CMK (cell line): ENCODE data around the gene DGCR2.

ENCODE experiments used
- DNase-seq: peaks from one replicate; pipeline ENCODE4 v3.0.0-alpha.2; 2010; ENCODE audit warnings: low read depth

The DGCR2 gene

GRCh38 chr22:19146215-19146968 is 24.2 kb upstream of the DGCR2 start:
- DNase-seq: no peak

- no peak for DNase-seq
Observed at GRCh38 chr22:19143967-19144400, 21.8 kb upstream of the DGCR2 start.

GRCh38 chr22:19143212-19143611 is 21.0 kb upstream of the DGCR2 start:
- DNase-seq: no peak

- no peak for DNase-seq
Observed at GRCh38 chr22:19142394-19142793, 20.2 kb upstream of the DGCR2 start.

- no peak for DNase-seq
Observed at GRCh38 chr22:19139974-19140373, 17.8 kb upstream of the DGCR2 start.

GRCh38 chr22:19139001-19139356 is 16.8 kb upstream of the DGCR2 start:
- DNase-seq: no peak

GRCh38 chr22:19138217-19139000 is 16.2 kb upstream of the DGCR2 start:
- no peak for DNase-seq

- no peak for DNase-seq
Observed at GRCh38 chr22:19137384-19138216, 15.4 kb upstream of the DGCR2 start.

GRCh38 chr22:19136915-19137314 is 14.7 kb upstream of the DGCR2 start:
- no peak for DNase-seq

GRCh38 chr22:19134874-19135273 is 12.7 kb upstream of the DGCR2 start:
- DNase-seq: no peak

GRCh38 chr22:19134176-19134831 is 12.1 kb upstream of the DGCR2 start:
- no peak for DNase-seq

GRCh38 chr22:19133561-19133960 is 11.3 kb upstream of the DGCR2 start:
- no peak for DNase-seq

- DNase-seq: no peak
Observed at GRCh38 chr22:19132693-19133400, 10.6 kb upstream of the DGCR2 start.

GRCh38 chr22:19132153-19132552 is 9.9 kb upstream of the DGCR2 start:
- no peak for DNase-seq

- DNase-seq: no peak
Observed at GRCh38 chr22:19131685-19132015, 9.4 kb upstream of the DGCR2 start.

GRCh38 chr22:19130959-19131684 is 8.9 kb upstream of the DGCR2 start, which contains the start of gene TSSK2:
TSS of gene TSSK2 (plus strand) at chr22:19131308. CDS start at chr22:19131400, 92 bp downstream.
- DNase-seq: no peak

- no peak for DNase-seq
Observed at GRCh38 chr22:19129871-19130270, 7.7 kb upstream of the DGCR2 start.

GRCh38 chr22:19128946-19129727 is 6.9 kb upstream of the DGCR2 start:
- DNase-seq: no peak

- DNase-seq: no peak
Observed at GRCh38 chr22:19128009-19128401, 5.8 kb upstream of the DGCR2 start.
